HG03432 (cell line): Measurements from ENCODE around the gene CRTAC1.

Experiments
- ATAC-seq: cut with Tn5 transposase; IDR thresholded peaks from one replicate; pipeline ENCODE4 v1.9.1; 2021; ENCODE audit warnings: mild to moderate bottlenecking, moderate library complexity; ENCODE audit not compliant: unreplicated experiment

Gene CRTAC1

DNA sequence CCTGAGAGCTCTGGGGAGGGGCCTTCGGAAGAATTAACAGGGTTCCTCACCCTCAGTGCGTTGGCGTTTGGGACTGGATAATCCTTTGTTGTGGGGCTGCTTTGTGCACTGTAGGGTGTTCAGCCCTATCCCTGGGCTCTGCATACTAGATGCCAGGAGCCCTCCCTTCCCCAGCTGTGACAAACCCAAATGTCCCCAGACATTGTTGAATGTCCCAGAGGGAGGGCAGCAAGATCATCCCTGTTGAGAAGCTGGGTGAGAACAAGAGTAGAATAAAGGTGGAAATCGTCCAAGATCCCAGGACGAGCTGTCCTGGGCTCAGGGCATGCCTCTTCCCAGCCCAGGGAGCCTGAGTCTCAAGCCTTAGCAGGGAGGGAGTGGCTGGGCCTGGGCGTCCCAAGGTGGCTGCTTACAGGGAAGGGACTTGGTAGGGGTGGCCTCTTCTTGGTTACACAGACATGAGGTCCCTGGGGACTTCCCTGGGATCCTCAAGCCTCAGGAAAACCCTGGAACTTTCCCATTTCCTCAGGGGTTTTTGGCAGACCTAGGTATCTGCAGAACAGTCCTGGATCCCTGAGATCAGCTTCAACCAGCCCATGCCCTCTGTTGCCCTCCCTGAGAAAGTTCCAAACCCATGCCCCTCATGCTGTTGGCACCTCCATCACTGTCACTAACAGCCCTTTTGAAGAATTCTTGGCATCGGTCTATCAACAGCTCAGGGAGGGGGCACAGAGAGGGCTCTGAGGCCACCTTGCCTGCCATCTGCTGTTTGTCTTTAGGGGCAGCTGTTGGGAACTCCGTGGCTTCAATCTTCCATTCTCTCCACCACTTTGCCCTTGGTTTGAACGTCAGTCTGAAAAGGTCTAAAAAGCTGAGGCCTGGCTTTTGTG, 127.0 kb downstream of the CRTAC1 start:
- no peak for ATAC-seq

DNA sequence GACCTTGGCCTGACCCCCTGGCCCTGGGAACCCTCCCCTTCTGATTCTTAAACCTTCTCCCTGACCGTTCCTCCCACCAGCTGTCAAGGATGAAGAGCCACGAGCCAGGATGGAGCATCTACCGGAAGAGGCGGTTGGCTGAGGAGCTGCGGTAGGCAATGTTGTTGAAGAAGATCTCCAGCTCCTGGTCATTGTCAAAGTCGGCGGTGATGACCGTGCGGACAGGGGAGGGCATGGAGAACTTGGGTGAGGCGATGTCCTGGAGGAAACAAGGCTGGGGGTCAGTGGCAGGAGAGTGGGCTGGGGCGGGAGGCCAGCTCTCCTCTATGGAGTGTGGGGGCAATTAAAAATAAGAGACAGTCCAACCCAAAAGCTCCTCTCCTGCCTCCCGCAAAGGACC, 129.0 kb downstream of the CRTAC1 start:
- ATAC-seq, result no peak

DNA sequence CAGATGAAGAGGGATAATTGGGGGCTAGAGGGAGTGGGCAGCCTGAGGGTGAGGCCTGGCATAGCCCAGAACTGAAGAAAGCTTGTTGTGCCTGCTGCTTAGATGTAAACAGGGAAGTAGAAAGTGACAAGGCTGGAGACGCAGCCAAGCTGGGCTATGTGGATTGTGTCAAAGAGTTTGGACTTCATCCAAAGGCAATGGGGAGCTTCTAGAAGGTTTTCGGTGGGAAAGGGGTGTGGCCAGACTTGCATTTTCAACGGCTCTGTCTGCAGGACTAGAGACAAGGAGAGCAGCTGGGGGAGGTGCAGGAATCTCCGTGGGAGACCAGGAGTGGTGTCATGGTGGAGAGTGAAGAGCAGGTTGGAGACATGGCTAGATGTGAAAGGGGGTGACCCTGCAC, 132.0 kb downstream of the CRTAC1 start:
- no peak for ATAC-seq

DNA sequence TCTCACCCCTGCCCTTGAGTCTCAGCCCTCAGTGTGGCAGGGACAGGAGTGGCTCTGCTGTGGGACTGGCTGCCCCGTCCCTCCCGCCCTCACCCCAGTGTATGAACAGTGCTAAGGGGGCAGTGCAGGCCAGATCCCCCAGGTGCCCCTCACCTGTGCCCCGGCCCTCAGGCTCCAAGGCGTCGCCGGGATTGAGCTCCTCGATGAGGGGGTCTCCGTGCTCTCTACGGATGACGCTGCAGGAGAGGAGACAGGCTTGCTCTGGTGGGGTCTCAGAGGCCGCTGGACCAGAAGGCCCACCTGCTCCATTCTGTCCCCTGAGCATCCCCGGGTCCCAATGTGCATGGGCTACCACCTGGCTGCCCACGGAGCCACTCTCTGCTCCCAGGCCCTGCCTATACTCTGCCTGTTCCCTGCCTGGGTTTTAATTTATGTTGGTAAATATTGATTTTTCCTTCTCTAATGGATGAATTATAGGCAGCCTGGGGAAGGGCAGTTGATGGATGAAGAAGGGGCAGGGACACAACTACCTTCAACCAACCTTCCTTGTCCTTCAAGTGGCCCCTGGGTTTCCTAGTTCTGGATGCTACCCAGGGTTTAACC, 133.6 kb downstream of the CRTAC1 start:
- ATAC-seq, result no peak

DNA sequence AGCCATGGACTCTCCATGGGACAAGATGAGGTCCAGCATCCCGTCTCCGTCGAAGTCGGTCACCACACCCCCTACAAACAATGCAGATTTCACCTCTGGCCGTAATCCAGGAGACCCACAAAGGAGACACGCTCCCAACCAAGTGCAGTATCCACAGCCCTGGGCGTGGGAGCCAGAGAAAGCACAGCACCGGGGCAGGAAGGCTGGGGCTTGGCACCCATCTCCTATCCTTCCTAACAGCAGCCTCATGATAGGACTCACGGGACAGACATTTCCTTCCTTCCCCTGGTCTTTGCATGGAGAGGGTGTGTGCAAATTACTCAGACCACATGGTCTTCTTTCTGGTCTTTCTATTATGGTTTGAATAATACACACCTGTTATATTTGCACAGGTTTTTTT, 134.5 kb downstream of the CRTAC1 start:
- ATAC-seq, result no peak

DNA sequence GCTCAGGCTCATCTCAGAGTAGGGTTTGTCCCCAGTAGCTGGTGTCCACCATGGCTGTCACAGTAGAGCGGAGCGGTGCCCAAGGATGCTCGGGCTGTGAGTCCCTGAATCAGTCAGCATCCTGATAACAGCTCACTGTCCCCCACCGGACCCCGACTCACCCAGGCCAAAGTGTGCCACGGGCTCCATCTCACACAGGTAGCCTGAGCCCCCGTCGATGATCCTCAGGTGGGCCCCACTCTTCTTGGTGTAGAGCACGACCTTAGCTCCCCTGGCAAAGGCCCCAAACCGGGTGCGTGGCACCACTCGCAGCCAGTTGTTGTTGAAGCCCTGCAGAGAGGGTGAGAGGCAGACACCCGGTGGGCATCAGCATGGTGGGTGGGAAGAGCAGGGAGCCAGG, 135.3 kb downstream of the CRTAC1 start:
- ATAC-seq, result no peak

DNA sequence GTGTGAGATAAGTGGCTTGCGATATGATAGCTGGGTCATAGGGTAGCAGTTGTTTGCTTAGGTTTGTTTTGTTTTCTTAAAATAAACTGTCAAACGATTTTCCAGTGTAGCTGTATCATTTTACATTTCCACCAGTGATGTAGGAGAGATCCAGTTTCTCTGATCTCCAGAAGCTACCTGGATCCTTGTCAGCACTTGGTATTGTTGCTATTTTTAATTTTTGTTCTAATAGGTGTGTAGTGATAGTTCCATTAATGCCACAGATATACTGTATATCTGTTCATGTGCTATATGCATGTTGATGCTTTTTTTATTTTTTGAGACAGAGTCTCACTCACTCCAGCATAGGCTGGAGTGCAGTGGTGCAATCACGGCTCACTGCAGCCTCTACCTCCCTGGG, 136.3 kb downstream of the CRTAC1 start:
- ATAC-seq, result no peak

DNA sequence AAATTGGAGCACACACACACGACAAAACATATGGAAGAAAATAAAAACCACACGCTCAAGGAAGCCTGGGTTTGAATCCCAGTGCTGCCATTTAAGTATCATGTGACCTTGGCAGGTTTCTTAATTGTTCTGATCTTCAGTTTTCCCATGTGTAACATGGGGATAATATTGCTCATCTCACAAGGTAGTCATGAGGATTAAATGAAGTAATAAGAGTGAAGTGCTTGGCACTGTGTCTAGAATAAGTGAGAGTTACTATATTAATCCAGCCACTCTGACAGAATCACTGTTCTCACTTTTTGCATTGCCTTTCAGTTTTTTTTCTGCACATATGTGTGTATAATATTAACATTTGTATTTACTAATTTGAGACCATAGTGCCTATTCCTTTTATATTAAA, 137.5 kb downstream of the CRTAC1 start:
- ATAC-seq, result no peak

DNA sequence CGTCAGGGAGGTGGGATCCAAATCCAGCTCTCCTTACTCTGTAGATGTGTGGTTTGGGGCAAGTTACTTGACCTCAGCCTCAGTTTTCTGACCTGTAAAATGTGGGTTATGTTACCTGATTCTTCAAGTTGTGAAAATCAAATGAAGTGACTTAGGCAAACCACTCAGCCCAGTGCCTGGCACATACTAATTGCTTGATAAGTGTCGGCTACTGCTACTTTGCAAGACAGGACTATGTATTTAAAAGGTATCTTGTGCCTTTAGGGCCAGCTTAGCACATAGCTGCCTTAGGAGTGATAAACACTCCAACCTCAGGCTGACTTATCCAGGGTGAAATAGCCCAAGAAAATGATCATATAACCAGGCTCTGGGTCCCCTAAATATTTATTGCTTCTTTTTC, 137.9 kb downstream of the CRTAC1 start:
- no peak for ATAC-seq

DNA sequence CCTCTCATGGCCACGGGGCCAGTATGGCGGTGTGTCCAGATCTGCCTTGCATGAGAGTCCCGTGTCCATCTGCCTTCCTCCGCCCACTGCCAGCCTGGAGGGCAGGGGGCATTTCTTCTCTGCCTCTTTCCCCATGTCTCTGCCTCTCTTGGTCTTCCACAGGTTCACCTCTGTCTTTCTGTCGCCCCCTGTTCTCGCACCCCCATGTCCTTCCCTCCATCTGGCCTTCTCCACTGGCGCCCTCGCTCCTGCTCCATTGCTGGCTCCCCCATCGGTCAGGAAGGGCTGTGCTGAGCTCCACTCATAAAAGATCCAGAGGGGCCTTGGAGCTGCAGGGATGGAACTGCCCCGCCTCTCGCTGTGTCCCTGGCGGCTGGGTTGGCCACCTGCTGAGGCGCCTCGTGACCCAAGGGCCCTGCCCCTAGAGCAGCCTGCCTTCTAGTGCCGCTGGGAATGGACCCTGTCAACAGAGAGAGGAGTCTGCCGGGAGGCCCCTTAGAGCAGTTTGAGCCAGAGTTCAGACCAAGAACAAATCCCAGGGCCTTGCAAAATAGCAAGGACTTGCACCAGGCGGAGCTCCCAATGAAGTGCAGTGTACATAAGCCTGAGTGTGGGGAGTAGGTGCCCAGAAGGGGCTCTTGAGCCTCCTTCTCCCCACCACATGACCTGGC, 138.8 kb downstream of the CRTAC1 start:
- no peak for ATAC-seq

DNA sequence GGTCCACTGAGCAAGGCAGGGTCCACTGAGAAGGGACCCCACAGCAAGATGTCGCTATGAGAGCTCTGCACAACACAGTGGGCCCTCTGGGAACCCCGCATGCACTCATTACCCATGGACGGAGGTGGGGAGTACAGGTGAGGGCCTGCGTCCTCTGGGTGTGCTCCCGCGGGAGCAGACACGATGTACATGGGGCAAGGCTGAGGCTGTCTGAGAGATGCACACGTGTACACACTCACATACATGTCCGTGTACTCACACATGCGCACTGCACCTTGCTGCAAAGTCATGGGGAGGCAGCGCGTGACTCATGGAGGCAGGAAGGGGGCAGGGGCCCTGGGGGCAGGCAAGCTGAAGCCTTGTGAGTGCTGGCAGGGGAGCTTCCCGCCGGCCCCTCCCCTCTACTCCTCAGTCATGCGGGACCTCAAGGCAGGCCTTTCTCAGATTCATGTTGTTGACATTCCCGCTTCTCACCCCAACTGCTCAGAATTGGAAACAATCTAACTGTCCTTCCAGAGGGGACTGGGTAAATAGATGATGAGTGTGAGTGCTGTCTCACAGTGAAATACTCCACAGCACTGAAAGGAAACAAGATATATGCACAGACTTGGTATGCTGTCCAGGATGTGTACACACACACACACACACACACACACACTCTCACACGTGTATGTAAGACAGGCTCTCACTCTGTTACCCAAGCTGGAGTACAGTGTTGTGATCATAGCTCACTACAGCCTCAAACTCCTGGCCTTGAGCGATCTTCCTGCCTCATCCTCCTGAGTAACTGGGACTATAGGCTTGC, 140.8 kb downstream of the CRTAC1 start:
- no peak for ATAC-seq

DNA sequence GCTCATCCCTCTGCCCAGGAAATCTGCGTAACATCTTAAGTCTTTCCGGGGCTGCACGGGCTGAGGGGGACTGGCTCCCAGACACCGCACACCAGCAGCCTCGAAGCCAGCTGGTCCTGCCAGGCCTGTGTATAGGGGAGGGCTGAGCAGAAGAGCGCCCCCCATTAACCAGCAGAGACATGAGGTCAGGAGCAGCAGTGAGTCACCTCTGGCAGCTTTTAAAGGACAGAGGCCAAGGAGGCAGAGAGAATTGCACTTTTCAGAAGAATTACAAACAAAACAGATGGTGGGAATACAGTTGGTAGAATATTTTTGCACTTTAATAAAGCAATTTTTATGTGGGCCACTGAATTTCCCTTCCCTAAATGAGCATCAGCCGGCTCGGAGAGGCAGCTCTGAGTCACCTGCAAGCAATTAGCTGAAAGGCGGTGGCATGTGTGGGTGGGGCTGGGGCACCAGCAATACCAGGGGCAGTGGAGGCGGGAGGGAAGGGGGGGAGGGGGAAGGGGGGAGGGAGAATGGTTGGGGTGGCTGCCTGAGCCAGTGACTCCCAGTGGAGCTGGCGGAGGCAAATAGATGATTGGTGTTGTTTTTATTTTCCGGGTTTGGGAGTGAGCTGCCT, 141.7 kb downstream of the CRTAC1 start:
- no peak for ATAC-seq

DNA sequence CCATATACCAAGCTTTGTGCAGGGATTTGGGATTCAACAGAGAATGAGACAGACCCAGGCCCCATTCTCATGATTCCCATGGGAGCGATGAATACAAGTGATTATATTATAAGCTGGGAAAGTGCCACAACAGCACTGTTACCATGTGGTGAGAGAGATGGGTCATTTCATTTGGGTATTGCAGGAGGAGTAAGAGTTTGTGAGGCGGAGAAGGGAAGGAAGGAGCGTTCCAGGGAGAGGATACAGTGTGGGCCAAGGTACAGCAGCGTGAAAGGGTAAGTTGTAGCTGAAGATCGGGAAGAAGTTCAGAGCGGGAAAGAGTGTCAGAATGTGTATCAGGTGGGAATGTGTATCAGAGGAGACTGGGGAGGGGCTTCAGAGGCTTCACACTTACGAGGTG, 142.3 kb downstream of the CRTAC1 start:
- ATAC-seq, result no peak

DNA sequence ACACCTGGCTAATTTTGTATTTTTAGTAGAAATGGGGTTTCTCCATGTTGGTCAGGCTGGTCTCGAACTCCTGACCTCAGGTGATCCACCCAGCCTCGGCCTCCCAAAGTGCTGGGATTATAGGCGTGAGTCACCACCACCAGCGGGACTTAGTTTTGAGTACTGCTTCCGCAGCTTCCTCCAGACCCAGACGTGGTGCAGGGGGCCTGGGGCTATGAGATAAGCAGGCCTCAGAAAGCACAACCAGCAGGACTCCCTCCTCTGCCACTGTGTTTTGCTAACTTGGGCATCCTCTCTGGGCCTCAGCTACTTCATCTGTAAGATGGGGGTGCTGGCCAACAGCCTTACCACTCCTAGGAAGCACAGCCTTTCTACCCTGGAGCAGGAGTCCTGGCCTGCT, 143.0 kb downstream of the CRTAC1 start:
- no peak for ATAC-seq

DNA sequence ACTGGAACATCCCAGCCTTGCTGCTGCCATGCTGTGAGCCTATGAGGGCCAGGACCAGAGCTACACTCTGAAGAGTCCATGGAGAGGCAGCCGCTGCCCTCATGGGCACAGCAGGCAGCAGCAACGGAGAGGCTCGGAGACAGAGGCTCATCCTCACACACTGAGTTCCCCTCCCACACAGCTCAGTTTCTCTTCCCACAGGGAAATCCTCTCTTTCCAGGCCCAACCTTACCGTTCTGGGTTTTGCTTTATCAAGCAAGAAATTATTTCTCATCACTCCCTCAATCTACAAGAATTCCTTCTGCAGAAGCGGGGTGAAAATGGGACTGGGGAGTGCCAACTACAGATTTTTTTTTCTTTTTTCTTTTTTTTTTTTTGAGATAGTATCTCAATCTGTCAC, 144.1 kb downstream of the CRTAC1 start:
- ATAC-seq, result no peak

DNA sequence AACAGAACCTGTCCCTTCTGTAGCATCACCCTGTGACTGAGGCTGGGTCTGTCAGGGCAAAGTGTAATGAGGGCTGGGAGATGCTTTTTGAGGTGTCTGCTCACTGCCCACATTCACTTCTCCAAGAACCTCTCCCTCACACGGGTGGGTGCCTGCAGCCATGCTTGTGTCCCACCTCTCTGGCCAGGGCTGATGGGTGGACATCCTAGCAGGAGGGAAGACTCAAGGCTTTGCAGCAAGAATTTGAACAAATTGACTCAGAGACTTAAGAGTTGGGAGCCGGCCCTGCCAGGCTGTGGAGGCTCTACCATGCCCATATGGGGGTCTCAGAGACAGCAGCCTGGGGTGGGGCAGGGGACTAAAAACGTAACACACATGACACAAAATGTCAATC, 147.3 kb downstream of the CRTAC1 start:
- no peak for ATAC-seq

DNA sequence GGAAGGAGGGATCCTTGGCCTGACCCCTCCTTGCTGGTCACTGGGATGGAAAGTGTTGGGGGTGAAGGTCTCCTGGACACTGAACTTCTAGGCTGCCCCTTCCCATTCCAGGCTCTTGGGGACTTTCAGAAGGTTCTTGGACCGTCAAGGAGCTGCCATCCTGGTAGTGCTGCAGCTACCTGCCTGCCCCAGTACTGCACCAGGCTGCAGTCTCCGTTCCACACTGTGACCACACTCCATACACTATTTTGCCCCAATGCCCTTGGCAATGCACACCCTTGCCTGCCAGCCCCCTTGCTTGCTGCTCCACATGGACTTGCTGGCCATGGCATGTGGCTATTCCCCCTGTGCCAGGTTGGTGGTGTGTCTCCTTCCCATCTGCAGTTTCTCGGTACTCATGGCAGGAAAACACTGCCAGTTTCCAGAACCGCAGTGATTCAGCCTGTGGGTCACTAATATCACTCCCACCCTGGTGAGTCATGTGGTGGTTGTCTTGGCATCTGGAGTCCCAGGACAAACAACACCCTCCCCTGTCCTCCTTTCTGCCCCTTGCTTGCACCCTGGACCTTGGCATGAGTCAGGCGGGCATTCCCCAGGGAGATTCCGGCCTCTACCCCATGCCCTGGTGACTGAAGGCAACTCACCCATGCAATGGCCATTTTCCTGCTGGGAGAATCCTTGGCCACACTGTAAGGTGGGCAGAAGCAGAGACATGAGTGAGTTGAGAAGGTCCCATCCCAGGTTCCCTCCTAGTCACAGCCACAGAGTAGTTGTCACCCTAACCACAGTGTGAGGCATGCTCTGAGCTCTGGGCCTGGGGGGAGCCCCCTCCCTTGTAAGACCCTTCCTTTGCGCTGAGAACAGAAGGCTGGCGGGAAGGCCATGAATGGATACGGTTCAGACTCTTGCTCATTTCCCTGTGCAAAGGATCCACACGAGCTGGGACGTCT, 148.0 kb downstream of the CRTAC1 start:
- no peak for ATAC-seq

DNA sequence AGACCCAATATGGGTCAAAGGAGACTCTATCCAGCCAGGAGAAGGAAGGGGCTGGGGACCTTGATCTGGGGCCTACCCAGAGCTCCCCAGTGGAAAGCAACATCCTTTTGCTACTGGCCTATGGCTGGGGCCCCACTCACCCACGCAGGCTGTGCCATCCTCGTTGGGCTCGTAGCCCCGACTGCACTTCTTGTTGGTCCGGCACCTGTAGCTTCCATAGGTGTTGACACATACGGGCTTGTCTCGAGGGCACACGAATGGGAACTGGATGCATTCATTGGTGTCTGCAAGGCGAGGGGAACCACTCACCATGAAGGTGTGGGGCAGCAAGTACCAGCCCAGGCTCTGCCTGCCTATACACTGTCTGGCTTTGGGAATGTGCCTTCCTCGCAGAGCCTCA, 150.3 kb downstream of the CRTAC1 start:
- no peak for ATAC-seq

DNA sequence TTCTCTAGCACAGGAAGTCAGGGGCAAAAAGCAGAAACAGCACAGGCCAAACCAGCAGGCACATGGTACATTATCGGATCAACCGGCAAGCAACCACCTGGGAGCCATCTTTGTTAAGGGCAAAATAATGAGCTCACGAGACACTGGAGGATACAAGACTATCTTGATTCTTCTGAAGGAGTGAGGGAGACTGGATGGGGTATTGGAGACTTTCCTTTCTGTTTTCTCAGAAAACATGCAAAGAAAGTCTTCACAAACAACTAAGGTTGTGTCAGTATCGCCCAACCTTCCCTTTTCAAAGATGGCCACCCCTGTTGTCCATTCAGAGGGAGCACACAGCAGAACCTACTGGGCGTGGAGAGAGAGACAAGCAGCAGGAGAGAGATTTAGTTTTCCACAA, 151.2 kb downstream of the CRTAC1 start:
- ATAC-seq, result no peak

DNA sequence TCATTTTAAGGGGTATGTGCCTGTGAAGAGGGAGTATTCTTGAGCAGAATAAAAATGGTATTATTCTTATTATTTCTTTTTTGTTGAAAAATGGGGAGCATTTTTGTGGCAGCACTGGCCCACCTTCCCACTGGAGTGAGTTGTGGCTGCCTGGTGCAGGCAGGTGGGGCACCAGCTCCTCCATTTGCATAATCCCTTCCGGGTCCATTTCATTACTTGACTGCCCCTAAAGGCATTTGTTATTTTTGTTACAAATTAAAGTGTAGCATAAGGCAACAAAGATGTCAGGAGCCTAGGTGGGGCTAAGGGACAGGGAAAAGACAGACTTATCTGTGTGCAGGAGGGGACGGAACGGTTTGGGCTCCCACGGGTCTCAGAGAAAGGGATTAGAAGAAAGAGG, 154.0 kb downstream of the CRTAC1 start:
- ATAC-seq, result no peak
